ENCODE results near the gene RPL27A.
A peak's percentile ranks its signal among the peaks of the same experiment; 100 is the strongest.

Gene RPL27A

GRCh38 chr11:8723711-8724110 is 41.1 kb downstream of the RPL27A start:
- DNase-seq: no peak

GRCh38 chr11:8724682-8725081 is 42.1 kb downstream of the RPL27A start:
- no peak for DNase-seq

- no peak for DNase-seq
Observed at GRCh38 chr11:8726395-8726794, 43.8 kb downstream of the RPL27A start.

- DNase-seq: no peak
Observed at GRCh38 chr11:8728563-8728962, 46.0 kb downstream of the RPL27A start.

GRCh38 chr11:8729067-8729466 is 46.5 kb downstream of the RPL27A start:
- no peak for DNase-seq

GRCh38 chr11:8729837-8730696 is 47.5 kb downstream of the RPL27A start:
- DNase-seq: no peak

GRCh38 chr11:8730697-8731020 is 48.1 kb downstream of the RPL27A start:
- DNase-seq: no peak

GRCh38 chr11:8731647-8732323 is 49.2 kb downstream of the RPL27A start:
- DNase-seq: no peak

GRCh38 chr11:8732324-8732670 is 49.7 kb downstream of the RPL27A start:
- DNase-seq: peak in 1 of 2 experiments; percentile 3

- no peak for DNase-seq
Observed at GRCh38 chr11:8732748-8733241, 50.2 kb downstream of the RPL27A start.

- DNase-seq: no peak
Observed at GRCh38 chr11:8733852-8734251, 51.3 kb downstream of the RPL27A start.

- no peak for DNase-seq
Observed at GRCh38 chr11:8735094-8735493, 52.5 kb downstream of the RPL27A start.

- no peak for DNase-seq
Observed at GRCh38 chr11:8739309-8739793, 56.8 kb downstream of the RPL27A start.

Data from AML-193 (cell line).